H9 (cell line): ENCODE measurements around the gene PIGK. TPM values are rescaled to one million over a fixed set of nuclear protein-coding genes. Genes with fewer than 3 reads are reported as not detected.

Experiments used
- DNase-seq: peaks from one replicate; pipeline ENCODE4 v3.0.0-alpha.2; 2017
- H2AFZ ChIP-seq: one replicate; pipeline ENCODE4 v1.6.1; 2013; ENCODE audit warnings: mild to moderate bottlenecking, low read length, control low read depth, moderate library complexity
- H2AK5ac ChIP-seq: 2 replicates; pipeline ENCODE4 v1.6.1; 2013; ENCODE audit warnings: low read length, control low read depth, mixed read lengths; ENCODE audit not compliant: insufficient read length
- H2BK120ac ChIP-seq: one replicate; pipeline ENCODE4 v1.6.1; 2013; ENCODE audit warnings: low read depth, mild to moderate bottlenecking, low read length, control low read depth, inconsistent platforms; ENCODE audit not compliant: poor library complexity, severe bottlenecking
- H2BK12ac ChIP-seq: 2 replicates; pipeline ENCODE4 v1.6.1; 2013; ENCODE audit warnings: low read length, control low read depth, mixed read lengths, low read depth; ENCODE audit not compliant: insufficient read length
- H2BK15ac ChIP-seq: 2 replicates; pipeline ENCODE4 v1.6.1; 2013; ENCODE audit warnings: low read depth, low read length, control low read depth
- H2BK20ac ChIP-seq: one replicate; pipeline ENCODE4 v1.6.1; 2013; ENCODE audit warnings: low read depth, mild to moderate bottlenecking, low read length, control low read depth, inconsistent platforms; ENCODE audit not compliant: poor library complexity, severe bottlenecking
- H2BK5ac ChIP-seq: 2 replicates; pipeline ENCODE4 v1.6.1; 2013; ENCODE audit warnings: low read length, control low read depth, mixed read lengths; ENCODE audit not compliant: insufficient read length
- H3K14ac ChIP-seq: 2 replicates; pipeline ENCODE4 v1.6.1; 2013; ENCODE audit warnings: low read length, control low read depth; ENCODE audit not compliant: insufficient read depth
- H3K18ac ChIP-seq: 2 replicates; pipeline ENCODE4 v1.6.1; 2013; ENCODE audit warnings: low read depth, mild to moderate bottlenecking, mixed read lengths, low read length, control low read depth; ENCODE audit not compliant: insufficient read length
- H3K23ac ChIP-seq: 2 replicates; pipeline ENCODE4 v1.6.1; 2013; ENCODE audit warnings: low read length, control low read depth, mixed read lengths, low read depth; ENCODE audit not compliant: insufficient read length
- H3K23me2 ChIP-seq: 2 replicates; pipeline ENCODE4 v1.6.1; 2013; ENCODE audit warnings: low read depth, mild to moderate bottlenecking, mixed read lengths, low read length, control low read depth; ENCODE audit not compliant: insufficient read length, poor library complexity, severe bottlenecking
- H3K27ac ChIP-seq: 2 replicates; pipeline ENCODE4 v1.5.1; 2013; ENCODE audit warnings: low read length, control low read depth, mixed read lengths, low read depth; ENCODE audit not compliant: insufficient read length
- H3K27me3 ChIP-seq: 2 replicates; pipeline ENCODE4 v1.6.1; 2013; ENCODE audit warnings: low read length, control low read depth, inconsistent platforms; ENCODE audit not compliant: insufficient read depth
- H3K4ac ChIP-seq: 2 replicates; pipeline ENCODE4 v1.6.1; 2013; ENCODE audit warnings: low read depth, mild to moderate bottlenecking, control low read depth, inconsistent platforms, low read length, moderate library complexity
- H3K4me1 ChIP-seq: 2 replicates; pipeline ENCODE4 v1.6.1; 2013; ENCODE audit warnings: low read length, control low read depth, inconsistent platforms; ENCODE audit not compliant: insufficient read depth
- H3K4me2 ChIP-seq: 2 replicates; pipeline ENCODE4 v1.6.1; 2013; ENCODE audit warnings: low read length, control low read depth, mixed read lengths; ENCODE audit not compliant: insufficient read length, insufficient read depth
- H3K56ac ChIP-seq: 2 replicates; pipeline ENCODE4 v1.6.1; 2013; ENCODE audit warnings: low read depth, mild to moderate bottlenecking, mixed read lengths, low read length, control low read depth; ENCODE audit not compliant: insufficient read length
- H3K79me1 ChIP-seq: 2 replicates; pipeline ENCODE4 v1.6.1; 2013; ENCODE audit warnings: low read depth, mild to moderate bottlenecking, moderate library complexity, low read length, control low read depth, inconsistent platforms; ENCODE audit not compliant: insufficient read depth, poor library complexity, severe bottlenecking
- H3K79me2 ChIP-seq: 2 replicates; pipeline ENCODE4 v1.6.1; 2013; ENCODE audit warnings: low read length, control low read depth, inconsistent platforms; ENCODE audit not compliant: insufficient read depth
- H3K9ac ChIP-seq: 2 replicates; pipeline ENCODE4 v1.6.1; 2013; ENCODE audit warnings: low read length, control low read depth, mixed read lengths; ENCODE audit not compliant: insufficient read length; ENCODE audit errors: extremely low read depth
- H3K9me3 ChIP-seq: one replicate; pipeline ENCODE4 v1.6.1; 2013; ENCODE audit warnings: low read depth, low read length, inconsistent platforms; ENCODE audit not compliant: control insufficient read depth
- H3T11ph ChIP-seq: one replicate; pipeline ENCODE4 v1.6.1; 2013; ENCODE audit warnings: mild to moderate bottlenecking, low read length, control low read depth, inconsistent platforms
- H4K20me1 ChIP-seq: one replicate; pipeline ENCODE4 v1.6.1; 2013; ENCODE audit not compliant: control insufficient read depth, insufficient read length, insufficient read depth
- H4K5ac ChIP-seq: 2 replicates; pipeline ENCODE4 v1.6.1; 2013; ENCODE audit warnings: low read depth, mild to moderate bottlenecking, mixed read lengths, low read length, control low read depth; ENCODE audit not compliant: insufficient read length
- H4K8ac ChIP-seq: replicated peaks from 2 replicates; pipeline ENCODE4 v1.6.1; 2013; ENCODE audit warnings: low read length, control low read depth, mixed read lengths, low read depth; ENCODE audit not compliant: insufficient read length
- H4K91ac ChIP-seq: 2 replicates; pipeline ENCODE4 v1.6.1; 2013; ENCODE audit warnings: low read depth, mild to moderate bottlenecking, moderate library complexity, mixed read lengths, low read length, control low read depth; ENCODE audit not compliant: insufficient read length
- H3K27ac Mint-ChIP-seq, 3 experiments: 2 replicates in 2 of 3; 3 replicates in 1 of 3; pipeline ENCODE4 v1.8.0; 2020 to 2021; ENCODE audit warnings: mixed read lengths in 3 of 3, mild to moderate bottlenecking in 1 of 3, moderate library complexity in 1 of 3
- H3K27me3 Mint-ChIP-seq: 2 replicates; pipeline ENCODE4 v1.8.0; 2021; ENCODE audit warnings: low read depth, mild to moderate bottlenecking, moderate library complexity, mixed read lengths
- H3K36me3 Mint-ChIP-seq, 3 experiments: 2 replicates in 2 of 3; 3 replicates in 1 of 3; pipeline ENCODE4 v1.8.0; 2020 to 2021; ENCODE audit warnings: low read depth in 3 of 3, mixed read lengths in 3 of 3; ENCODE audit not compliant: insufficient read depth in 1 of 3
- H3K4me1 Mint-ChIP-seq, 2 experiments: 2 replicates each; pipeline ENCODE4 v1.8.0; 2020; ENCODE audit warnings: mixed read lengths in 2 of 2
- H3K4me3 Mint-ChIP-seq, 2 experiments: 2 replicates in 1 of 2; 3 replicates in 1 of 2; pipeline ENCODE4 v1.8.0; 2020 to 2021; ENCODE audit warnings: mild to moderate bottlenecking in 2 of 2, mixed read lengths in 2 of 2, moderate library complexity in 1 of 2
- H3K9me3 Mint-ChIP-seq, 2 experiments: 2 replicates in 1 of 2; 3 replicates in 1 of 2; pipeline ENCODE4 v1.8.0; 2020; ENCODE audit warnings: mild to moderate bottlenecking in 2 of 2, mixed read lengths in 2 of 2, moderate library complexity in 1 of 2
- total RNA-seq: library from RNA; stranded (reverse); gene quantifications from 2 replicates; pipeline ENCODE4 v1.2.1, GENCODE V29; 2021
- TF ChIP-seq, protein P1 (sequence below): fragments of 200-600 bp; sonication (generic); conservative IDR thresholded peaks from 3 replicates; pipeline ENCODE4 v1.8.0; 2021; ENCODE audit warnings: antibody characterized with exemption, mild to moderate bottlenecking

The PIGK gene
- total RNA-seq, 1 experiment from 2014 or later = 22.1 TPM

DNA sequence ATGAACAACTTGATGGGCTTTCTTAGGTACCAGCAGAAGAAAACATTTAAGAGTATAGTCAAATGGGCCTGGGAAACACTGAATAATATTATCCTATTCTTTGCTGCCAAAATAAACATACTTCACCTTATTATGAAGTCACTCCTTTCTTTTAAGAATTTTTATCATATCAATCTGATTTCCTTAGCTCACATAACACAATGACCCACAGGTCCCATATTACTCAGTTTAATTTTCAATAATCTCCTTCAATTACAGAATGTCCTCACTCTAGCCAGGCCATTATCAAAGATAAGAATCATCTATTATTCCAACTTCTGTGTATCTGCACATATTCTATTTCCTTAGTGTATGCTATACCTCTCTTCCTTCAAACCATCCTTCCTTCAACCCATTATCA is 63.0 kb downstream of the PIGK start:
- no peak overlapping the region for H2AK5ac ChIP-seq
- no peak overlapping the region for H2BK120ac ChIP-seq
- peaks cover 6 to 13% of the 10 kb centered on the region in 2 experiments; a peak in 4 of 5 replicates for H3K9me3 Mint-ChIP-seq
- no peaks in the 10 kb centered on the region for H4K20me1 ChIP-seq
- no peak overlapping the region for H2BK12ac ChIP-seq
- H3K9ac ChIP-seq = no peak overlapping the region
- no peak overlapping the region for H3K18ac ChIP-seq
- peaks cover 32 to 44% (median 32%) of the 10 kb centered on the region in 3 experiments for H3K36me3 Mint-ChIP-seq
- H3K14ac ChIP-seq = no peak overlapping the region
- H3K23me2 ChIP-seq = no peaks in the 10 kb centered on the region
- H3T11ph ChIP-seq = no peak overlapping the region
- no peaks in the 10 kb centered on the region for H3K4me1 Mint-ChIP-seq
- no peak overlapping the region for H3K4me2 ChIP-seq
- H3K4me1 ChIP-seq = no peaks in the 10 kb centered on the region
- H3K27ac ChIP-seq = no peak overlapping the region
- no peak overlapping the region for H3K56ac ChIP-seq
- TF ChIP-seq, protein P1, sequence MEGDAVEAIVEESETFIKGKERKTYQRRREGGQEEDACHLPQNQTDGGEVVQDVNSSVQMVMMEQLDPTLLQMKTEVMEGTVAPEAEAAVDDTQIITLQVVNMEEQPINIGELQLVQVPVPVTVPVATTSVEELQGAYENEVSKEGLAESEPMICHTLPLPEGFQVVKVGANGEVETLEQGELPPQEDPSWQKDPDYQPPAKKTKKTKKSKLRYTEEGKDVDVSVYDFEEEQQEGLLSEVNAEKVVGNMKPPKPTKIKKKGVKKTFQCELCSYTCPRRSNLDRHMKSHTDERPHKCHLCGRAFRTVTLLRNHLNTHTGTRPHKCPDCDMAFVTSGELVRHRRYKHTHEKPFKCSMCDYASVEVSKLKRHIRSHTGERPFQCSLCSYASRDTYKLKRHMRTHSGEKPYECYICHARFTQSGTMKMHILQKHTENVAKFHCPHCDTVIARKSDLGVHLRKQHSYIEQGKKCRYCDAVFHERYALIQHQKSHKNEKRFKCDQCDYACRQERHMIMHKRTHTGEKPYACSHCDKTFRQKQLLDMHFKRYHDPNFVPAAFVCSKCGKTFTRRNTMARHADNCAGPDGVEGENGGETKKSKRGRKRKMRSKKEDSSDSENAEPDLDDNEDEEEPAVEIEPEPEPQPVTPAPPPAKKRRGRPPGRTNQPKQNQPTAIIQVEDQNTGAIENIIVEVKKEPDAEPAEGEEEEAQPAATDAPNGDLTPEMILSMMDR = no peak
- no peak overlapping the region for H2BK5ac ChIP-seq
- H3K79me1 ChIP-seq = no peaks in the 10 kb centered on the region
- no peak overlapping the region for H4K5ac ChIP-seq
- H2BK15ac ChIP-seq = no peak overlapping the region
- no peak overlapping the region for H4K8ac ChIP-seq
- H2BK20ac ChIP-seq = no peak overlapping the region
- H4K91ac ChIP-seq = no peak overlapping the region
- no peak overlapping the region for H3K4me3 Mint-ChIP-seq
- no peak for DNase-seq
- H3K27ac Mint-ChIP-seq = no peak overlapping the region
- H3K23ac ChIP-seq = no peak overlapping the region
- no peak overlapping the region for H3K4ac ChIP-seq
- no peaks in the 10 kb centered on the region for H3K79me2 ChIP-seq
- no peaks in the 10 kb centered on the region for H3K27me3 Mint-ChIP-seq
- no peak overlapping the region for H2AFZ ChIP-seq
- no peaks in the 10 kb centered on the region for H3K27me3 ChIP-seq
- H3K9me3 ChIP-seq = no peaks in the 10 kb centered on the region
